ENCODE data around the gene RSPO4. TPM values are rescaled to one million over a fixed set of nuclear protein-coding genes. Genes with fewer than 3 reads are reported as not detected.
"Not testable (repeated sequence)": the region's sequence is repeated elsewhere in the genome, so short reads cannot be mapped to it uniquely, and the experiment has no call there.

The RSPO4 gene
- total RNA-seq, 4 donors from 2014 or later, result not detected

DNA sequence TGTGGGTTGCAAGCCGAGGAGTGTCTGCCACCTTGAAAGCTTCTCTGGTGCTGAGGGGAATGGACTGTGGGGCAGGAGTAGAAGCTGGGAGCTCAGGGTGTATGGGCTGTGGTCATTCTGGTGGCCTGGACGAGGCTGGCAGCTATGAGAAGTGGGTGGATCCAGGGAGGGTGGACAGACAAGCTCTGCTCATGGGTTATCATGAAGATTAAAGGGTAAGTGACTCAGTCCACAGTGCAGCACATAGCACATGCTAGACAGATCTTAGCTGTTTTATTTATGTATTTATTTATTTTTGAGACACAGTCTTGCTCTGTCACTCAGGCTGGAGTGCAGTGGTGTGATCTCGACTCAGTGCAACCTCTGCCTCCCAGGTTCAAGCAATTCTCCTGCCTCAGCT is 13.8 kb downstream of the RSPO4 start:
- TF ChIP-seq, protein P1, sequence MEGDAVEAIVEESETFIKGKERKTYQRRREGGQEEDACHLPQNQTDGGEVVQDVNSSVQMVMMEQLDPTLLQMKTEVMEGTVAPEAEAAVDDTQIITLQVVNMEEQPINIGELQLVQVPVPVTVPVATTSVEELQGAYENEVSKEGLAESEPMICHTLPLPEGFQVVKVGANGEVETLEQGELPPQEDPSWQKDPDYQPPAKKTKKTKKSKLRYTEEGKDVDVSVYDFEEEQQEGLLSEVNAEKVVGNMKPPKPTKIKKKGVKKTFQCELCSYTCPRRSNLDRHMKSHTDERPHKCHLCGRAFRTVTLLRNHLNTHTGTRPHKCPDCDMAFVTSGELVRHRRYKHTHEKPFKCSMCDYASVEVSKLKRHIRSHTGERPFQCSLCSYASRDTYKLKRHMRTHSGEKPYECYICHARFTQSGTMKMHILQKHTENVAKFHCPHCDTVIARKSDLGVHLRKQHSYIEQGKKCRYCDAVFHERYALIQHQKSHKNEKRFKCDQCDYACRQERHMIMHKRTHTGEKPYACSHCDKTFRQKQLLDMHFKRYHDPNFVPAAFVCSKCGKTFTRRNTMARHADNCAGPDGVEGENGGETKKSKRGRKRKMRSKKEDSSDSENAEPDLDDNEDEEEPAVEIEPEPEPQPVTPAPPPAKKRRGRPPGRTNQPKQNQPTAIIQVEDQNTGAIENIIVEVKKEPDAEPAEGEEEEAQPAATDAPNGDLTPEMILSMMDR (IDR thresholded peaks at IDR 0.05 in 4 of 5, conservative IDR thresholded peaks at IDR 0.05 in 1 of 5), result no peak
- no peak for TF ChIP-seq POLR2A (IDR thresholded peaks at IDR 0.05)
- in situ Hi-C loops (cut with MboI; ENCODE audit: low sequenced_read_pairs in 4 of 4), result no loop called here
- Histone ChIP-seq H3K36me3 (no peaks in the 10 kb centered on the region), H3K4me1 (no peaks in the 10 kb centered on the region), H3K9me3 (no peaks in the 10 kb centered on the region), H3K27me3 (peaks cover 10 to 18% (median 17%) of the 10 kb centered on the region in 3 donors), H3K4me3 (no peak overlapping the region), H3K27ac (no peak overlapping the region)
- DNase-seq (no peak), ATAC-seq (no peak)
- intact Hi-C loops (cut with DNase I; ENCODE audit: low total_unique reads), result loop anchor here (10.0 kb wide), 1 partner anchor 63 kb away; no protein-coding TSS in a partner anchor

DNA sequence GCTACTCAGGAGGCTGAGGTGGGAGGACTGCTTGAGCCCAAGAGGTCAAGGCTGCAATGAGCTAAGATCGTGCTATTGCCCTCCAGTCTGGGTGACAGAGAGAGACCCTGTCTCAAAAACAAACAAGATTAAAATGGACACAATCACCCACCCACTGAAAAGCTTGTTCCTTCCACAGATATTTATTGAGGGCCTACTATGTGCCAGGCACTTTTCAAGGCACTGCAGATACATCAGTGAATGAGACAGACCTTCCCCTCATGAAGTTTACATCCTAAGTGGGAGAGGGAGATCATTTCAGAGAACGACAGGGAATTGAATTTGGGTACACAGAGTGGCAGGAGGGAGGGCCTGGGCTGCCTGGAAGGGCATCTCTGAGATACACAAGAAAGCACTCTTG is 14.4 kb downstream of the RSPO4 start:
- no peaks in the 10 kb centered on the region for H3K36me3 ChIP-seq
- no peak for TF ChIP-seq POLR2A (IDR thresholded peaks at IDR 0.05)
- TF ChIP-seq, protein P1 (IDR thresholded peaks at IDR 0.05 in 4 of 5, conservative IDR thresholded peaks at IDR 0.05 in 1 of 5), result no peak
- in situ Hi-C loops (cut with MboI; ENCODE audit: low sequenced_read_pairs in 4 of 4), result no loop called here
- no peaks in the 10 kb centered on the region for H3K4me1 ChIP-seq
- DNase-seq, result no peak
- no peak overlapping the region for H3K4me3 ChIP-seq
- no peak for ATAC-seq
- H3K27ac ChIP-seq, result no peak overlapping the region
- peaks cover 10 to 17% (median 16%) of the 10 kb centered on the region in 3 donors for H3K27me3 ChIP-seq
- H3K9me3 ChIP-seq, result no peaks in the 10 kb centered on the region
- intact Hi-C loops (cut with DNase I; ENCODE audit: low total_unique reads), result loop anchor here (10.0 kb wide), 1 partner anchor 63 kb away; no protein-coding TSS in a partner anchor

DNA sequence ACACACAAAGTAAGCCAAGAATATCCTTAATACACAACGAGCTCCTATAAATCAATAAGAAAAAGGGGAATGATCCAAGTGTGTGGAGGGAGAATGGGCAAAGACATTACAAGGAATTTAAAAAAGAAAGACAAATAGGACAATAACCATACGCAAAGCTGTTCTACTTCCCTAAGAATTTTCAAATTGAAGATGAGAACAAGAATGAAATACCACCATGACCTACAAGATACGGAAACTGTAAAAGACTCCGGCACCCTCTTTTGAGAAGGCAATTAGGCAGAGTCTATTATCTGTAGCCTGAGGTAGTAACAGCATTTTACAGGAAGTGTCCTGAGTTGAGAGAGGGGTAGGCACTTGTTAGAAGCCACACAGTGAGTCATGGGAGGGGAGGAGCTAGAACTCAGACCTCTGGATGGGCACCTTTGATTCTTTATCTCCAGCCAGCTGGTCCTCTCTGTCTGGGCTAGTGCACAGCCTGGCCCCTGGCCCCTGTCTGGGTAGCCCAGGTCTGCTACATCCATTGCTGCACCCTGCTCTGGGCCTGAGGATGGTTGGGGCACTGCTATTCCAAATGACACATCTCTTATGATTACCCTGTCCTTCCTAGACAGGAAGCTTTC is 15.3 kb downstream of the RSPO4 start:
- in situ Hi-C loops (cut with MboI; ENCODE audit: low sequenced_read_pairs in 4 of 4) (no loop called here), intact Hi-C loops (cut with DNase I; ENCODE audit: low total_unique reads) (loop anchor here (10.0 kb wide), 1 partner anchor 62 kb away; no protein-coding TSS in a partner anchor)
- TF ChIP-seq, protein P1 (IDR thresholded peaks at IDR 0.05 in 4 of 5, conservative IDR thresholded peaks at IDR 0.05 in 1 of 5), result no peak
- no peak for TF ChIP-seq POLR2A (IDR thresholded peaks at IDR 0.05)
- H3K27ac ChIP-seq, result no peak overlapping the region
- H3K27me3 ChIP-seq, result peaks cover 8 to 13% (median 10%) of the 10 kb centered on the region in 3 donors
- H3K36me3 ChIP-seq, result no peaks in the 10 kb centered on the region
- H3K4me3 ChIP-seq, result no peak overlapping the region
- H3K4me1 ChIP-seq, result no peaks in the 10 kb centered on the region
- ATAC-seq (no peak), DNase-seq (no peak)
- no peaks in the 10 kb centered on the region for H3K9me3 ChIP-seq

DNA sequence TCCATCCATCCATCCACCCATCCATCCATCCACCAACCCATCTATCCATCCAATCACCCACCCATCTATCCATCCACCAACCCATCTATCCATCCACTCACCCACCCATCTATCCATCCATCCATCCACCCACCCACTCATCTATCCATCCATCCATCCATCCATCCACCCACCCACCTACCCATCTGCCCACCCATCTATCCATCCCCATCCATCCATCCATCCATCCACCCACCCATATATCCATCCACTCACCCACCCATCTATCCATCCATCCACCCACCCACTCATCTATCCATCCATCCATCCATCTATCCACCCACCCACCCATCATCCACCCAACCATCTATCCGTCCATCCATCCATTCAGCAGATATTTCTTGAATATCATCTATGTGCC is 17.1 kb downstream of the RSPO4 start:
- H3K4me3 ChIP-seq; H3K27me3 ChIP-seq; ATAC-seq; in situ Hi-C loops (cut with MboI; ENCODE audit: low sequenced_read_pairs in 4 of 4); H3K27ac ChIP-seq; DNase-seq; H3K9me3 ChIP-seq; H3K4me1 ChIP-seq; H3K36me3 ChIP-seq: not testable (repeated sequence)
- intact Hi-C loops (cut with DNase I; ENCODE audit: low total_unique reads), result loop anchor here (10.0 kb wide), 1 partner anchor 60 kb away; no protein-coding TSS in a partner anchor

DNA sequence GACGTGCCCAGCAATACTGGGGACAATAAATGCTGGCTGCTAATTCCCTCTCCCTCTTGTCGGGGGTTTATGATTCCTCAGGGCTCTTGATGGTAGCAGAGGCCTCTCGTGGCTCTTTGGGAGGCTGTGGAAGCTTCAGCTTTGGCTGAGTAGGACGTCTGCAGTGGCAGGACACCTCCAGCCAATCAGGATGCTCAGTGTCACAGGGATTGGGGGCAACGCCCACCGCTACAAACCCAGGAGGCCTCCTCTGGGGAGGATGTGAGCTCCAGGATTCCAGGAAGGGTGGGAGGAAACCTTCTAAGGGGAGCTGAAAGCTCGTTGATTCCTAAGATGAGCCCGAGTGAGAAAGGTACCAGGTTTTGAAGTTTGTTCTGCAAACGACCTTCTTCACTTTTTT is 19.4 kb downstream of the RSPO4 start:
- DNase-seq (no peak), ATAC-seq (no peak)
- Histone ChIP-seq H3K9me3 (no peaks in the 10 kb centered on the region), H3K36me3 (no peaks in the 10 kb centered on the region), H3K4me3 (no peak overlapping the region), H3K4me1 (no peaks in the 10 kb centered on the region), H3K27me3 (no peaks in the 10 kb centered on the region), H3K27ac (no peak overlapping the region)
- TF ChIP-seq, protein P1 (IDR thresholded peaks at IDR 0.05 in 4 of 5, conservative IDR thresholded peaks at IDR 0.05 in 1 of 5), result no peak
- in situ Hi-C loops (cut with MboI; ENCODE audit: low sequenced_read_pairs in 4 of 4) (no loop called here), intact Hi-C loops (cut with DNase I; ENCODE audit: low total_unique reads) (loop anchor here (10.0 kb wide), 1 partner anchor 58 kb away; no protein-coding TSS in a partner anchor)
